ENCODE data around the gene ABCC1.
"Not testable (repeated sequence)": the region's sequence is repeated elsewhere in the genome, so short reads cannot be mapped to it uniquely, and the experiment has no call there.

The ABCC1 gene

GRCh38 chr16:16161319-16161718, 211.9 kb downstream of the ABCC1 start:
- 100% methylated on average over 5 of the region's 5 CpGs for WGBS (ENCODE audit: insufficient coverage)
- H3K4me1 ChIP-seq (ENCODE audit: control extremely low read depth in 1 of 4, control insufficient read depth in 4 of 4, insufficient read depth in 4 of 4, low read length in 3 of 4): no peaks in the 10 kb centered on the region
- H3K27me3 ChIP-seq (replicated peaks in 2 of 5; ENCODE audit: control insufficient read depth in 4 of 5, insufficient read depth in 5 of 5, low read length in 4 of 5): no peaks in the 10 kb centered on the region
- H3K4me3 ChIP-seq (ENCODE audit: control insufficient read depth in 1 of 7, extremely low read depth in 1 of 7, insufficient read depth in 4 of 7, low read depth in 2 of 7, low read length in 6 of 7): no peak overlapping the region
- no peak overlapping the region for H3K27ac ChIP-seq (ENCODE audit: insufficient read depth in 1 of 2, low read depth in 1 of 2, low read length in 2 of 2, poor library complexity in 1 of 2, severe bottlenecking in 2 of 2)
- ChIA-PET CTCF (interaction anchor here (0.9 kb wide), 1 partner anchor 29 kb away, joined by 3 read pairs; no protein-coding TSS in a partner anchor), POLR2A (no interaction called here)
- H3K9me3 ChIP-seq (ENCODE audit: control extremely low read depth in 1 of 5, control insufficient read depth in 4 of 5, insufficient read depth in 2 of 5, low read depth in 1 of 5, low read length in 4 of 5): peaks cover 5 to 45% (median 22%) of the 10 kb centered on the region in 5 experiments
- peaks cover 0 to 37% (median under 1%) of the 10 kb centered on the region in 4 experiments for H3K36me3 ChIP-seq (ENCODE audit: control insufficient read depth in 4 of 4, insufficient read depth in 4 of 4, low read length in 3 of 4)
- no peak for DNase-seq

- DNase-seq; H3K27ac ChIP-seq (ENCODE audit: insufficient read depth in 1 of 2, low read depth in 1 of 2, low read length in 2 of 2, poor library complexity in 1 of 2, severe bottlenecking in 2 of 2); H3K27me3 ChIP-seq (replicated peaks in 2 of 5; ENCODE audit: control insufficient read depth in 4 of 5, insufficient read depth in 5 of 5, low read length in 4 of 5); H3K4me1 ChIP-seq (ENCODE audit: control extremely low read depth in 1 of 4, control insufficient read depth in 4 of 4, insufficient read depth in 4 of 4, low read length in 3 of 4); H3K4me3 ChIP-seq (ENCODE audit: control insufficient read depth in 1 of 7, extremely low read depth in 1 of 7, insufficient read depth in 4 of 7, low read depth in 2 of 7, low read length in 6 of 7); POLR2A ChIA-PET: not testable (repeated sequence)
- peaks cover 5 to 45% (median 22%) of the 10 kb centered on the region in 5 experiments for H3K9me3 ChIP-seq (ENCODE audit: control extremely low read depth in 1 of 5, control insufficient read depth in 4 of 5, insufficient read depth in 2 of 5, low read depth in 1 of 5, low read length in 4 of 5)
- peaks cover 0 to 37% (median under 1%) of the 10 kb centered on the region in 4 experiments for H3K36me3 ChIP-seq (ENCODE audit: control insufficient read depth in 4 of 4, insufficient read depth in 4 of 4, low read length in 3 of 4)
- CTCF ChIA-PET: interaction anchor here (1.5 kb wide), 1 partner anchor 25 kb away, joined by 5 read pairs; no protein-coding TSS in a partner anchor
- 100% methylated on average over 3 of the region's 5 CpGs for WGBS (ENCODE audit: insufficient coverage)
Observed at GRCh38 chr16:16161840-16162239, 212.4 kb downstream of the ABCC1 start.

- Histone ChIP-seq H3K4me1 (ENCODE audit: control extremely low read depth in 1 of 4, control insufficient read depth in 4 of 4, insufficient read depth in 4 of 4, low read length in 3 of 4) (no peaks in the 10 kb centered on the region), H3K9me3 (ENCODE audit: control extremely low read depth in 1 of 5, control insufficient read depth in 4 of 5, insufficient read depth in 2 of 5, low read depth in 1 of 5, low read length in 4 of 5) (peaks cover 5 to 40% (median 22%) of the 10 kb centered on the region in 5 experiments), H3K27me3 (replicated peaks in 2 of 5; ENCODE audit: control insufficient read depth in 4 of 5, insufficient read depth in 5 of 5, low read length in 4 of 5) (no peaks in the 10 kb centered on the region), H3K4me3 (ENCODE audit: control insufficient read depth in 1 of 7, extremely low read depth in 1 of 7, insufficient read depth in 4 of 7, low read depth in 2 of 7, low read length in 6 of 7) (no peak overlapping the region), H3K27ac (ENCODE audit: insufficient read depth in 1 of 2, low read depth in 1 of 2, low read length in 2 of 2, poor library complexity in 1 of 2, severe bottlenecking in 2 of 2) (no peak overlapping the region), H3K36me3 (ENCODE audit: control insufficient read depth in 4 of 4, insufficient read depth in 4 of 4, low read length in 3 of 4) (peaks cover 0 to 37% (median under 1%) of the 10 kb centered on the region in 4 experiments)
- ChIA-PET CTCF (interaction anchor here (1.5 kb wide), 1 partner anchor 24 kb away, joined by 5 read pairs; no protein-coding TSS in a partner anchor), POLR2A (no interaction called here)
- DNase-seq: no peak
- WGBS (ENCODE audit: insufficient coverage): 100% methylated on average over 2 of the region's 3 CpGs
Observed at GRCh38 chr16:16162591-16162990, 213.2 kb downstream of the ABCC1 start.

- ChIA-PET CTCF (interaction anchor here (1.5 kb wide), 1 partner anchor 24 kb away, joined by 5 read pairs; no protein-coding TSS in a partner anchor), POLR2A (no interaction called here)
- Histone ChIP-seq H3K4me1 (ENCODE audit: control extremely low read depth in 1 of 4, control insufficient read depth in 4 of 4, insufficient read depth in 4 of 4, low read length in 3 of 4) (no peaks in the 10 kb centered on the region), H3K9me3 (ENCODE audit: control extremely low read depth in 1 of 5, control insufficient read depth in 4 of 5, insufficient read depth in 2 of 5, low read depth in 1 of 5, low read length in 4 of 5) (peaks cover 1 to 36% (median 20%) of the 10 kb centered on the region in 5 experiments), H3K27me3 (replicated peaks in 2 of 5; ENCODE audit: control insufficient read depth in 4 of 5, insufficient read depth in 5 of 5, low read length in 4 of 5) (no peaks in the 10 kb centered on the region), H3K4me3 (ENCODE audit: control insufficient read depth in 1 of 7, extremely low read depth in 1 of 7, insufficient read depth in 4 of 7, low read depth in 2 of 7, low read length in 6 of 7) (no peak overlapping the region), H3K36me3 (ENCODE audit: control insufficient read depth in 4 of 4, insufficient read depth in 4 of 4, low read length in 3 of 4) (peaks cover 0 to 37% (median under 1%) of the 10 kb centered on the region in 4 experiments), H3K27ac (ENCODE audit: insufficient read depth in 1 of 2, low read depth in 1 of 2, low read length in 2 of 2, poor library complexity in 1 of 2, severe bottlenecking in 2 of 2) (no peak overlapping the region)
- DNase-seq: no peak
- WGBS (ENCODE audit: insufficient coverage): 100% methylated on average over 4 of the region's 4 CpGs
Observed at GRCh38 chr16:16163109-16163508, 213.7 kb downstream of the ABCC1 start.

- no peaks in the 10 kb centered on the region for H3K4me1 ChIP-seq (ENCODE audit: control extremely low read depth in 1 of 4, control insufficient read depth in 4 of 4, insufficient read depth in 4 of 4, low read length in 3 of 4)
- ChIA-PET POLR2A (no interaction called here), CTCF (interaction anchor here (1.0 kb wide), 1 partner anchor 10 kb away, joined by 3 read pairs; no protein-coding TSS in a partner anchor)
Observed at GRCh38 chr16:16163571-16163970, 214.2 kb downstream of the ABCC1 start.

GRCh38 chr16:16164243-16164642, 214.8 kb downstream of the ABCC1 start:
- ChIA-PET POLR2A (no interaction called here), CTCF (interaction anchor here (0.7 to 1.0 kb wide), 2 partner anchors 11 to 212 kb away, joined by 3 to 4 read pairs; no protein-coding TSS in a partner anchor)
- Histone ChIP-seq H3K4me3 (ENCODE audit: control insufficient read depth in 1 of 7, extremely low read depth in 1 of 7, insufficient read depth in 4 of 7, low read depth in 2 of 7, low read length in 6 of 7) (no peak overlapping the region), H3K4me1 (ENCODE audit: control extremely low read depth in 1 of 4, control insufficient read depth in 4 of 4, insufficient read depth in 4 of 4, low read length in 3 of 4) (no peaks in the 10 kb centered on the region), H3K27me3 (replicated peaks in 2 of 5; ENCODE audit: control insufficient read depth in 4 of 5, insufficient read depth in 5 of 5, low read length in 4 of 5) (no peaks in the 10 kb centered on the region), H3K27ac (ENCODE audit: insufficient read depth in 1 of 2, low read depth in 1 of 2, low read length in 2 of 2, poor library complexity in 1 of 2, severe bottlenecking in 2 of 2) (no peak overlapping the region), H3K36me3 (ENCODE audit: control insufficient read depth in 4 of 4, insufficient read depth in 4 of 4, low read length in 3 of 4) (peaks cover 0 to 25% (median under 1%) of the 10 kb centered on the region in 4 experiments), H3K9me3 (ENCODE audit: control extremely low read depth in 1 of 5, control insufficient read depth in 4 of 5, insufficient read depth in 2 of 5, low read depth in 1 of 5, low read length in 4 of 5) (peaks cover 0 to 25% (median 10%) of the 10 kb centered on the region in 5 experiments)
- 96% methylated on average over 3 of the region's 3 CpGs for WGBS (ENCODE audit: insufficient coverage)
- DNase-seq: peak in 2 of 3 donors; percentile 30 to 46

More at GRCh38 chr16:16163571-16163970, 214.2 kb downstream of the ABCC1 start:
- Histone ChIP-seq H3K27me3 (replicated peaks in 2 of 5; ENCODE audit: control insufficient read depth in 4 of 5, insufficient read depth in 5 of 5, low read length in 4 of 5) (no peaks in the 10 kb centered on the region), H3K27ac (ENCODE audit: insufficient read depth in 1 of 2, low read depth in 1 of 2, low read length in 2 of 2, poor library complexity in 1 of 2, severe bottlenecking in 2 of 2) (no peak overlapping the region), H3K9me3 (ENCODE audit: control extremely low read depth in 1 of 5, control insufficient read depth in 4 of 5, insufficient read depth in 2 of 5, low read depth in 1 of 5, low read length in 4 of 5) (peaks cover 0 to 31% (median 15%) of the 10 kb centered on the region in 5 experiments), H3K4me3 (ENCODE audit: control insufficient read depth in 1 of 7, extremely low read depth in 1 of 7, insufficient read depth in 4 of 7, low read depth in 2 of 7, low read length in 6 of 7) (no peak overlapping the region), H3K36me3 (ENCODE audit: control insufficient read depth in 4 of 4, insufficient read depth in 4 of 4, low read length in 3 of 4) (peaks cover 0 to 32% (median under 1%) of the 10 kb centered on the region in 4 experiments)
- WGBS (ENCODE audit: insufficient coverage): 89% methylated on average over 5 of the region's 5 CpGs
- no peak for DNase-seq

GRCh38 chr16:16166085-16166484, 216.7 kb downstream of the ABCC1 start:
- H3K27ac ChIP-seq (ENCODE audit: insufficient read depth in 1 of 2, low read depth in 1 of 2, low read length in 2 of 2, poor library complexity in 1 of 2, severe bottlenecking in 2 of 2): no peak overlapping the region
- WGBS (ENCODE audit: insufficient coverage): 71% methylated on average over 4 of the region's 7 CpGs
- CTCF ChIA-PET: no interaction called here

More at GRCh38 chr16:16166085-16166484, 216.7 kb downstream of the ABCC1 start:
- POLR2A ChIA-PET: no interaction called here
- no peak overlapping the region for H3K4me3 ChIP-seq (ENCODE audit: control insufficient read depth in 1 of 7, extremely low read depth in 1 of 7, insufficient read depth in 4 of 7, low read depth in 2 of 7, low read length in 6 of 7)
- peaks cover 0 to 14% (median 2%) of the 10 kb centered on the region in 5 experiments for H3K9me3 ChIP-seq (ENCODE audit: control extremely low read depth in 1 of 5, control insufficient read depth in 4 of 5, insufficient read depth in 2 of 5, low read depth in 1 of 5, low read length in 4 of 5)
- no peak for DNase-seq
- H3K27me3 ChIP-seq (replicated peaks in 2 of 5; ENCODE audit: control insufficient read depth in 4 of 5, insufficient read depth in 5 of 5, low read length in 4 of 5): no peaks in the 10 kb centered on the region
- no peaks in the 10 kb centered on the region for H3K4me1 ChIP-seq (ENCODE audit: control extremely low read depth in 1 of 4, control insufficient read depth in 4 of 4, insufficient read depth in 4 of 4, low read length in 3 of 4)
- peaks cover 0 to 20% (median under 1%) of the 10 kb centered on the region in 4 experiments for H3K36me3 ChIP-seq (ENCODE audit: control insufficient read depth in 4 of 4, insufficient read depth in 4 of 4, low read length in 3 of 4)

Data from common myeloid progenitor, CD34-positive (primary cell).